ENCODE data around the gene SPX. TPM values are rescaled to one million over a fixed set of nuclear protein-coding genes. Genes with fewer than 3 reads are reported as not detected.
A peak's percentile ranks its signal among the peaks of the same experiment; 100 is the strongest.

The SPX gene
- polyA plus RNA-seq, 6 donors from 2014 or later, result 0.47 to 0.65 (median 0.65) TPM; not detected in 3

GRCh38 chr12:21516281-21516680 lies 9.8 kb upstream of the SPX start:
- no peaks in the 10 kb centered on the region for H3K36me3 Mint-ChIP-seq
- no peaks in the 10 kb centered on the region for H3K4me1 Mint-ChIP-seq
- no peak overlapping the region for H3K27ac Mint-ChIP-seq
- DNase-seq (no peak), ATAC-seq (ENCODE audit: low read depth in 2 of 2) (no peak)
- no peaks in the 10 kb centered on the region for H3K9me3 Mint-ChIP-seq
- H3K27me3 Mint-ChIP-seq, result no peaks in the 10 kb centered on the region
- H3K4me3 Mint-ChIP-seq, result no peak overlapping the region

GRCh38 chr12:21518451-21518850 lies 7.6 kb upstream of the SPX start:
- Mint-ChIP-seq H3K27me3 (no peaks in the 10 kb centered on the region), H3K4me1 (no peaks in the 10 kb centered on the region), H3K4me3 (no peak overlapping the region), H3K9me3 (no peaks in the 10 kb centered on the region), H3K27ac (no peak overlapping the region), H3K36me3 (no peaks in the 10 kb centered on the region)
- ATAC-seq (ENCODE audit: low read depth in 2 of 2), result no peak
- no peak for DNase-seq

GRCh38 chr12:21521541-21521940 lies 4.6 kb upstream of the SPX start:
- DNase-seq, result no peak
- H3K9me3 Mint-ChIP-seq, result peaks cover 0 to 10% (median 3%) of the 10 kb centered on the region in 7 donors
- no peak overlapping the region for H3K27ac Mint-ChIP-seq
- no peaks in the 10 kb centered on the region for H3K4me1 Mint-ChIP-seq
- peaks cover 0 to 5% (median 4%) of the 10 kb centered on the region in 3 donors for H3K27me3 Mint-ChIP-seq
- no peaks in the 10 kb centered on the region for H3K36me3 Mint-ChIP-seq
- ATAC-seq (ENCODE audit: low read depth in 2 of 2), result no peak
- no peak overlapping the region for H3K4me3 Mint-ChIP-seq

GRCh38 chr12:21523148-21523547 lies 2.9 kb upstream of the SPX start:
- Mint-ChIP-seq H3K9me3 (peaks cover 0 to 10% (median 3%) of the 10 kb centered on the region in 7 donors), H3K27me3 (peaks cover 0 to 9% (median 9%) of the 10 kb centered on the region in 3 donors), H3K4me1 (peaks cover 0 to 5% (median 4%) of the 10 kb centered on the region in 3 donors), H3K4me3 (no peak overlapping the region), H3K36me3 (no peaks in the 10 kb centered on the region), H3K27ac (no peak overlapping the region)
- ATAC-seq (ENCODE audit: low read depth in 2 of 2), result no peak
- no peak for DNase-seq

GRCh38 chr12:21526721-21527345 lies 737 bp downstream of the SPX start:
- ATAC-seq (ENCODE audit: low read depth in 2 of 2) (no peak), DNase-seq (no peak)
- H3K4me1 Mint-ChIP-seq, result peaks cover 0 to 10% (median 4%) of the 10 kb centered on the region in 3 donors
- peak overlapping the region; percentile 76 to 92 (median 86) for H3K4me3 Mint-ChIP-seq
- H3K9me3 Mint-ChIP-seq, result peaks cover 0 to 10% (median 3%) of the 10 kb centered on the region in 7 donors
- H3K27me3 Mint-ChIP-seq, result peaks cover 29 to 36% (median 30%) of the 10 kb centered on the region in 3 donors
- no peak overlapping the region for H3K27ac Mint-ChIP-seq
- no peaks in the 10 kb centered on the region for H3K36me3 Mint-ChIP-seq

GRCh38 chr12:21527451-21528180 lies 1.5 kb downstream of the SPX start:
- no peaks in the 10 kb centered on the region for H3K36me3 Mint-ChIP-seq
- ATAC-seq (ENCODE audit: low read depth in 2 of 2) (peak; percentile 89 to 90), DNase-seq (peak; percentile 40)
- peak overlapping the region; percentile 76 to 91 (median 86) for H3K4me3 Mint-ChIP-seq
- H3K27ac Mint-ChIP-seq, result no peak overlapping the region
- peaks cover 32 to 42% (median 37%) of the 10 kb centered on the region in 3 donors for H3K27me3 Mint-ChIP-seq
- H3K4me1 Mint-ChIP-seq, result peaks cover 0 to 10% (median 4%) of the 10 kb centered on the region in 3 donors
- peaks cover 0 to 10% (median 3%) of the 10 kb centered on the region in 7 donors for H3K9me3 Mint-ChIP-seq

GRCh38 chr12:21528953-21529352 lies 2.9 kb downstream of the SPX start:
- Mint-ChIP-seq H3K9me3 (peaks cover 0 to 10% (median 3%) of the 10 kb centered on the region in 7 donors), H3K4me3 (peak overlapping the region in 4 of 8 donors; percentile 31 to 84 (median 62)), H3K27ac (no peak overlapping the region), H3K4me1 (peaks cover 0 to 10% (median 4%) of the 10 kb centered on the region in 3 donors), H3K27me3 (peaks cover 40 to 55% (median 49%) of the 10 kb centered on the region in 3 donors), H3K36me3 (no peaks in the 10 kb centered on the region)
- DNase-seq (no peak), ATAC-seq (ENCODE audit: low read depth in 2 of 2) (no peak)

- ATAC-seq (ENCODE audit: low read depth in 2 of 2) (no peak), DNase-seq (no peak)
- H3K9me3 Mint-ChIP-seq, result peaks cover 0 to 6% (median 3%) of the 10 kb centered on the region in 7 donors
- H3K36me3 Mint-ChIP-seq, result no peaks in the 10 kb centered on the region
- H3K27me3 Mint-ChIP-seq, result peaks cover 43 to 60% (median 54%) of the 10 kb centered on the region in 3 donors
- H3K27ac Mint-ChIP-seq, result no peak overlapping the region
- H3K4me3 Mint-ChIP-seq, result peak overlapping the region in 1 of 8 donors; percentile 33
- peaks cover 0 to 10% (median 4%) of the 10 kb centered on the region in 3 donors for H3K4me1 Mint-ChIP-seq
Measured at GRCh38 chr12:21529456-21529855, 3.4 kb downstream of the SPX start.

- Mint-ChIP-seq H3K36me3 (no peaks in the 10 kb centered on the region), H3K27me3 (peaks cover 28 to 46% (median 32%) of the 10 kb centered on the region in 3 donors), H3K4me3 (no peak overlapping the region), H3K27ac (no peak overlapping the region), H3K9me3 (peaks cover 0 to 2% (median 0%) of the 10 kb centered on the region in 7 donors), H3K4me1 (no peaks in the 10 kb centered on the region)
- no peak for ATAC-seq (ENCODE audit: low read depth in 2 of 2)
- no peak for DNase-seq
Measured at GRCh38 chr12:21538061-21538653, 12.1 kb downstream of the SPX start.

- no peak overlapping the region for H3K4me3 Mint-ChIP-seq
- no peaks in the 10 kb centered on the region for H3K4me1 Mint-ChIP-seq
- no peaks in the 10 kb centered on the region for H3K36me3 Mint-ChIP-seq
- H3K27ac Mint-ChIP-seq, result no peak overlapping the region
- no peak for ATAC-seq (ENCODE audit: low read depth in 2 of 2)
- DNase-seq, result no peak
- peaks cover 22 to 41% (median 24%) of the 10 kb centered on the region in 3 donors for H3K27me3 Mint-ChIP-seq
- H3K9me3 Mint-ChIP-seq, result no peaks in the 10 kb centered on the region
Measured at GRCh38 chr12:21539797-21540196, 13.7 kb downstream of the SPX start.

GRCh38 chr12:21541773-21542172 lies 15.7 kb downstream of the SPX start:
- peaks cover 10 to 31% (median 17%) of the 10 kb centered on the region in 3 donors for H3K27me3 Mint-ChIP-seq
- ATAC-seq (ENCODE audit: low read depth in 2 of 2), result no peak
- no peaks in the 10 kb centered on the region for H3K4me1 Mint-ChIP-seq
- no peak for DNase-seq
- no peak overlapping the region for H3K27ac Mint-ChIP-seq
- H3K4me3 Mint-ChIP-seq, result no peak overlapping the region
- H3K9me3 Mint-ChIP-seq, result no peaks in the 10 kb centered on the region
- H3K36me3 Mint-ChIP-seq, result no peaks in the 10 kb centered on the region

GRCh38 chr12:21542403-21542802 lies 16.3 kb downstream of the SPX start:
- no peak overlapping the region for H3K4me3 Mint-ChIP-seq
- peaks cover 12 to 27% (median 21%) of the 10 kb centered on the region in 3 donors for H3K27me3 Mint-ChIP-seq
- no peaks in the 10 kb centered on the region for H3K9me3 Mint-ChIP-seq
- H3K4me1 Mint-ChIP-seq, result no peaks in the 10 kb centered on the region
- H3K27ac Mint-ChIP-seq, result no peak overlapping the region
- DNase-seq (no peak), ATAC-seq (ENCODE audit: low read depth in 2 of 2) (no peak)
- no peaks in the 10 kb centered on the region for H3K36me3 Mint-ChIP-seq

- Mint-ChIP-seq H3K36me3 (no peaks in the 10 kb centered on the region), H3K4me1 (no peaks in the 10 kb centered on the region), H3K27me3 (peaks cover 20 to 27% (median 23%) of the 10 kb centered on the region in 3 donors), H3K4me3 (no peak overlapping the region), H3K9me3 (no peaks in the 10 kb centered on the region), H3K27ac (no peak overlapping the region)
- ATAC-seq (ENCODE audit: low read depth in 2 of 2) (no peak), DNase-seq (no peak)
Measured at GRCh38 chr12:21543151-21543550, 17.1 kb downstream of the SPX start.

Data from naive B cell (primary cell).